GM12878 (cell line): ENCODE results near the gene MGAT2. TPM values are rescaled to one million over a fixed set of nuclear protein-coding genes. Genes with fewer than 3 reads are reported as not detected.

Source experiments
- ETV6 ChIP-seq, 2 experiments: fragments of 450-650 bp in 1 of 2; IDR thresholded peaks in 1 of 2; conservative IDR thresholded peaks in 1 of 2; 2 replicates each; pipeline ENCODE4 v1.6.1; 2014; ENCODE audit warnings: antibody characterized with exemption in 1 of 2, borderline replicate concordance in 1 of 2, low read depth in 1 of 2, mild to moderate bottlenecking in 1 of 2, moderate library complexity in 1 of 2
- LARP7 ChIP-seq: fragments of 450-650 bp; IDR thresholded peaks from 2 replicates; pipeline ENCODE4 v1.6.1; 2017; ENCODE audit warnings: mild to moderate bottlenecking
- NFYA ChIP-seq: IDR thresholded peaks from 2 replicates; pipeline ENCODE4 v1.6.1; 2011; ENCODE audit warnings: low read depth, mild to moderate bottlenecking, low read length, improper control_type of control experiment, borderline replicate concordance
- NR2F1 ChIP-seq: fragments of 450-650 bp; conservative IDR thresholded peaks from 2 replicates; pipeline ENCODE4 v1.6.1; 2017; ENCODE audit warnings: mild to moderate bottlenecking
- RBBP5 ChIP-seq: fragments of 200-600 bp; sonication (generic); conservative IDR thresholded peaks from 2 replicates; pipeline ENCODE4 v1.6.1; 2016
- WRNIP1 ChIP-seq: IDR thresholded peaks from 2 replicates; pipeline ENCODE4 v1.6.1; 2011; ENCODE audit warnings: low read depth, low read length, improper control_type of control experiment, borderline replicate concordance
- polyA plus RNA-seq, 11 experiments: library from polyadenylated mRNA; depleted of rRNA in 4 of 11; unstranded in 6 of 11; stranded (reverse) in 5 of 11; fragments of >200 nt; fragmentation: Nextera tagmentation in 4 of 11; fragmentation: Illumina TruSeq in 1 of 11; extraction: Ambion mirVana in 4 of 11; extraction: Trizol in 1 of 11; gene quantifications; 1 replicate in 1 of 11; 2 replicates in 10 of 11; pipeline versions ENCODE4 v1.2.1 to v1.2.3, GENCODE V29; 2011 to 2016; ENCODE audit warnings: inconsistent platforms in 2 of 11, missing spikeins in 2 of 11, low read depth in 1 of 11
- total RNA-seq, 4 experiments: library from RNA; depleted of rRNA in 3 of 4; stranded (reverse); fragments of >200 nt in 3 of 4; fragmentation: Illumina TruSeq in 1 of 4; extraction: Trizol in 1 of 4; gene quantifications; 2 replicates each; pipeline versions ENCODE4 v1.2.1 to v1.2.3, GENCODE V29; 2013 to 2021
- TF ChIP-seq, protein P1 (sequence below): IDR thresholded peaks from 2 replicates; pipeline ENCODE4 v1.6.1; 2012; ENCODE audit warnings: low read depth, low read length, improper control_type of control experiment
- TF ChIP-seq, protein P2 (sequence below): fragments of 450-650 bp; IDR thresholded peaks from 2 replicates; pipeline ENCODE4 v1.6.1; 2014; ENCODE audit warnings: mild to moderate bottlenecking
- TF ChIP-seq, protein P3 (sequence below): fragments of 450-650 bp; IDR thresholded peaks from 2 replicates; pipeline ENCODE4 v1.6.1; 2017; ENCODE audit warnings: mild to moderate bottlenecking, low read depth, inconsistent platforms; ENCODE audit not compliant: poor library complexity, severe bottlenecking

MGAT2 gene
- total and polyA plus RNA-seq, 10 of the 15 experiments (the other 5 are each of a cell fraction or from before 2014, with no cell fraction given), result 0.03 to 51.8 (median 38.0) TPM; not detected in 1

DNA sequence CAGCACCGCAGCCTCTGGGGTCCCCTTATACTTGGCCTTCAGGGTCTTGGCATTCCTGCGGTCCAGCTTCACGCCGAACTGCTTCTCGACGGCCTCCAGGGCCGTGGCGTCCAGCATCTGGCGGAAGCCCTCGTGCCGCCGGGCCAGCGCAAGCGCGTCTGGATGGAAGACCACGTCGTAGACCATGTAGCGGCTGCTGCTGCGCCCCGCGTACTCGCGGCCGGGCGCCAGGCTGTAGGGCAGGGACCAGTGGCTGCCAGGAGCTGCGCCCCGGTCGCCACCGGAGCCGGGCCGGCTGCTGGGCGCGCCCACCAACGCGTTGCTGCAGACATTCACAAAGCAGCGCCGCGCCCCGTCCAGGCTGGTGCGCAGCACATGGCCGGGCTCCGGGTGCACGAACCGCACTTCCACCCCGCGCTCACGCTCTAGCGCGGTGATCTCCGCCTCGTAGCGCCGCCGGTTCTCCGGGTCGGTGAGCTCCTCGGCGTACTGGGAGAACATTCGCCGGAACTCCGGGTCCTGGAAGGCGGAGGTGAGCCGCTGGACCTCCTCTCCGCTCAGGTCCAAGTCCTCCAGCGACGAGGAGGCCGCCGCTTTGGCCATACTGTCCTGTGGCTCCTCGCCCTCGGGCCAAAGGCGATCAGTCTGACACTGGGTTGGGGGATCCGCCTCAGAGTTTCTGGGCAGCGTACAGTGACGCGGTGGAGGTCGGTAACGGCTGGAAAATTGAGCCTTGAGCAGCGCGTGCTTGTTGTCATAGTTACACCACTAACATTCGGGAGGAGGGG is 14.1 kb downstream of the MGAT2 start, which contains the start of gene DNAAF2 (continued):
- TF ChIP-seq NFYA, result no peak
- TF ChIP-seq NR2F1, result peak; percentile 10; the same call in 1 of the 2 replicates
- TF ChIP-seq, protein P1, sequence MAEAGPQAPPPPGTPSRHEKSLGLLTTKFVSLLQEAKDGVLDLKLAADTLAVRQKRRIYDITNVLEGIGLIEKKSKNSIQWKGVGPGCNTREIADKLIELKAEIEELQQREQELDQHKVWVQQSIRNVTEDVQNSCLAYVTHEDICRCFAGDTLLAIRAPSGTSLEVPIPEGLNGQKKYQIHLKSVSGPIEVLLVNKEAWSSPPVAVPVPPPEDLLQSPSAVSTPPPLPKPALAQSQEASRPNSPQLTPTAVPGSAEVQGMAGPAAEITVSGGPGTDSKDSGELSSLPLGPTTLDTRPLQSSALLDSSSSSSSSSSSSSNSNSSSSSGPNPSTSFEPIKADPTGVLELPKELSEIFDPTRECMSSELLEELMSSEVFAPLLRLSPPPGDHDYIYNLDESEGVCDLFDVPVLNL, result no peak
- TF ChIP-seq, protein P2, sequence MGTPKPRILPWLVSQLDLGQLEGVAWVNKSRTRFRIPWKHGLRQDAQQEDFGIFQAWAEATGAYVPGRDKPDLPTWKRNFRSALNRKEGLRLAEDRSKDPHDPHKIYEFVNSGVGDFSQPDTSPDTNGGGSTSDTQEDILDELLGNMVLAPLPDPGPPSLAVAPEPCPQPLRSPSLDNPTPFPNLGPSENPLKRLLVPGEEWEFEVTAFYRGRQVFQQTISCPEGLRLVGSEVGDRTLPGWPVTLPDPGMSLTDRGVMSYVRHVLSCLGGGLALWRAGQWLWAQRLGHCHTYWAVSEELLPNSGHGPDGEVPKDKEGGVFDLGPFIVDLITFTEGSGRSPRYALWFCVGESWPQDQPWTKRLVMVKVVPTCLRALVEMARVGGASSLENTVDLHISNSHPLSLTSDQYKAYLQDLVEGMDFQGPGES, result no peak
- TF ChIP-seq, protein P3, sequence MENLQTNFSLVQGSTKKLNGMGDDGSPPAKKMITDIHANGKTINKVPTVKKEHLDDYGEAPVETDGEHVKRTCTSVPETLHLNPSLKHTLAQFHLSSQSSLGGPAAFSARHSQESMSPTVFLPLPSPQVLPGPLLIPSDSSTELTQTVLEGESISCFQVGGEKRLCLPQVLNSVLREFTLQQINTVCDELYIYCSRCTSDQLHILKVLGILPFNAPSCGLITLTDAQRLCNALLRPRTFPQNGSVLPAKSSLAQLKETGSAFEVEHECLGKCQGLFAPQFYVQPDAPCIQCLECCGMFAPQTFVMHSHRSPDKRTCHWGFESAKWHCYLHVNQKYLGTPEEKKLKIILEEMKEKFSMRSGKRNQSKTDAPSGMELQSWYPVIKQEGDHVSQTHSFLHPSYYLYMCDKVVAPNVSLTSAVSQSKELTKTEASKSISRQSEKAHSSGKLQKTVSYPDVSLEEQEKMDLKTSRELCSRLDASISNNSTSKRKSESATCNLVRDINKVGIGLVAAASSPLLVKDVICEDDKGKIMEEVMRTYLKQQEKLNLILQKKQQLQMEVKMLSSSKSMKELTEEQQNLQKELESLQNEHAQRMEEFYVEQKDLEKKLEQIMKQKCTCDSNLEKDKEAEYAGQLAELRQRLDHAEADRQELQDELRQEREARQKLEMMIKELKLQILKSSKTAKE, result no peak
- TF ChIP-seq WRNIP1, result no peak
- TF ChIP-seq RBBP5, result no peak
- TF ChIP-seq LARP7, result peak; percentile 59
- TF ChIP-seq ETV6 (conservative IDR thresholded peaks at IDR 0.05 in 1 of 2, IDR thresholded peaks at IDR 0.05 in 1 of 2; ENCODE audit: borderline replicate concordance in 1 of 2, low read depth in 1 of 2), result no peak
